ENCODE measurements around the gene EIF4E1B.

Gene EIF4E1B

GRCh38 chr5:176630681-176631222, 277 bp downstream of the EIF4E1B start:
- DNase-seq (ENCODE audit: low read depth): no peak
- H3K4me3 ChIP-seq (ENCODE audit: low read depth, low read length): no peak overlapping the region
- TF ChIP-seq MYC (IDR thresholded peaks at IDR 0.05; ENCODE audit: low read depth, low read length): no peak
- no peak for TF ChIP-seq CTCF (IDR thresholded peaks at IDR 0.05; ENCODE audit: low read depth, low read length)
- no peak for TF ChIP-seq POLR2A (IDR thresholded peaks at IDR 0.05; ENCODE audit: extremely low read depth, insufficient read length)
- no peak for TF ChIP-seq MAX (IDR thresholded peaks at IDR 0.05; ENCODE audit: low read depth, low read length)

GRCh38 chr5:176631383-176632200, 1.1 kb downstream of the EIF4E1B start:
- no peak for DNase-seq (ENCODE audit: low read depth)
- no peak overlapping the region for H3K4me3 ChIP-seq (ENCODE audit: low read depth, low read length)
- no peak for TF ChIP-seq POLR2A (IDR thresholded peaks at IDR 0.05; ENCODE audit: extremely low read depth, insufficient read length)
- no peak for TF ChIP-seq MYC (IDR thresholded peaks at IDR 0.05; ENCODE audit: low read depth, low read length)
- no peak for TF ChIP-seq MAX (IDR thresholded peaks at IDR 0.05; ENCODE audit: low read depth, low read length)
- TF ChIP-seq CTCF (IDR thresholded peaks at IDR 0.05; ENCODE audit: low read depth, low read length): no peak

- DNase-seq (ENCODE audit: low read depth): no peak
- TF ChIP-seq POLR2A (IDR thresholded peaks at IDR 0.05; ENCODE audit: extremely low read depth, insufficient read length) (no peak), MAX (IDR thresholded peaks at IDR 0.05; ENCODE audit: low read depth, low read length) (no peak), MYC (IDR thresholded peaks at IDR 0.05; ENCODE audit: low read depth, low read length) (no peak), CTCF (IDR thresholded peaks at IDR 0.05; ENCODE audit: low read depth, low read length) (no peak)
- H3K4me3 ChIP-seq (ENCODE audit: low read depth, low read length): no peak overlapping the region
Measured at GRCh38 chr5:176632745-176633144, 2.3 kb downstream of the EIF4E1B start.

- TF ChIP-seq MAX (IDR thresholded peaks at IDR 0.05; ENCODE audit: low read depth, low read length): no peak
- no peak for TF ChIP-seq CTCF (IDR thresholded peaks at IDR 0.05; ENCODE audit: low read depth, low read length)
- no peak for TF ChIP-seq MYC (IDR thresholded peaks at IDR 0.05; ENCODE audit: low read depth, low read length)
- no peak for TF ChIP-seq POLR2A (IDR thresholded peaks at IDR 0.05; ENCODE audit: extremely low read depth, insufficient read length)
- no peak for DNase-seq (ENCODE audit: low read depth)
- no peak overlapping the region for H3K4me3 ChIP-seq (ENCODE audit: low read depth, low read length)
Measured at GRCh38 chr5:176633598-176633997, 3.1 kb downstream of the EIF4E1B start.

- TF ChIP-seq MAX (IDR thresholded peaks at IDR 0.05; ENCODE audit: low read depth, low read length) (no peak), MYC (IDR thresholded peaks at IDR 0.05; ENCODE audit: low read depth, low read length) (no peak), POLR2A (IDR thresholded peaks at IDR 0.05; ENCODE audit: extremely low read depth, insufficient read length) (no peak), CTCF (IDR thresholded peaks at IDR 0.05; ENCODE audit: low read depth, low read length) (no peak)
- DNase-seq (ENCODE audit: low read depth): no peak
Measured at GRCh38 chr5:176636426-176636825, 6.0 kb downstream of the EIF4E1B start.

More at GRCh38 chr5:176636426-176636825, 6.0 kb downstream of the EIF4E1B start:
- H3K4me3 ChIP-seq (ENCODE audit: low read depth, low read length): no peak overlapping the region

Data from NB4 (cell line).